Liver (tissue), 3 donors: ENCODE measurements around the gene STK32C.

Source experiments
- GABPA ChIP-seq, 2 donors: IDR thresholded peaks in 1 of 2; conservative IDR thresholded peaks in 1 of 2; 2 replicates each; pipeline ENCODE4 v1.6.1; 2016; ENCODE audit warnings: antibody characterized with exemption in 2 of 2, mild to moderate bottlenecking in 1 of 2, moderate library complexity in 1 of 2
- RAD21 ChIP-seq, 2 donors: IDR thresholded peaks; 2 replicates each; pipeline ENCODE4 v1.6.1; 2016; ENCODE audit warnings: antibody characterized with exemption in 2 of 2, mild to moderate bottlenecking in 2 of 2
- TAF1 ChIP-seq: conservative IDR thresholded peaks from 2 replicates; pipeline ENCODE4 v1.6.1; 2016; ENCODE audit warnings: antibody characterized with exemption, mild to moderate bottlenecking
- TF ChIP-seq, protein P1 (sequence below): fragments of 150-350 bp; IDR thresholded peaks from 2 replicates; pipeline ENCODE4 v1.5.1; 2017; ENCODE audit warnings: improper control_type of control experiment, low read depth, low read length; ENCODE audit not compliant: missing input control
- TF ChIP-seq, protein P2 (sequence below): IDR thresholded peaks from 2 replicates; pipeline ENCODE4 v1.6.1; 2016; ENCODE audit warnings: antibody characterized with exemption, mild to moderate bottlenecking
- TF ChIP-seq, protein P3 (sequence below): IDR thresholded peaks from 2 replicates; pipeline ENCODE4 v1.6.1; 2016; ENCODE audit warnings: antibody characterized with exemption
- donor health status: healthy.
- donor health status: healthy.

DNA sequence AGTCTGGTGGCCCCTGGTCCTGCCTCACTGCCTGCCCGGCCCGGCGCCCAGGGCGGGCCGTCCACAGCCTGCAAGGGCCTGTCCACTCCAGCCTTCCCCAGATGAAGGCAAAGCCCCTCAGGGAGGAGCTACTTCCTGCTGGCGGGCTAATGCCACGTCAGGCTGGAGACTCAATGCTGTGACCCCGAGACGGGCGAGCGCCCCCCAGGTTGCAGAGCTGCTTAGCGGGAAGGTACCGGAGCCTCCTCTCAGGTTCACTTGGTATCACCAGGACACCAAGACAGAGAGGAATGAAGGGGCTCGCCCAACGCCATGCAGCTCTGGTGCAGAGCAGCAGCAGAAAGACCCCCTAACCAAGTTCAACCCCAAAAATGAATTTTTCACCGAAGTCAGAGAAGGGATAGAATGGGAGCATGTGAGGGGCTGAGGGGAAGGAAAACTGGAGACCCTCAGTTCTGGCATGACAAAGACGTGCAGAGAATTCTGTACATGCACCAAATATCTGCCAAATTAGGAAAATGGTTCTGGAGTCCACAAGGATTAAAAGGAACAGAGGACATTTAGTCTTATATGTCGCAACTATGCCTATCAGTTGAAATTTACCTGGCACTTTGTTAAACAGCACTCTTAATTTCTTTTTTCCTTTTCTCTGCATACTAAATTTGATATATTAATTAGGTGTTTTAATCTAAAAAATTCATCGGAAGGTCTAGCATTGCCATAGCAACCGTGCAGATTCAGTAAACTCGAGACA lies 2.8 kb downstream of the STK32C start:
- TF ChIP-seq, protein P1, sequence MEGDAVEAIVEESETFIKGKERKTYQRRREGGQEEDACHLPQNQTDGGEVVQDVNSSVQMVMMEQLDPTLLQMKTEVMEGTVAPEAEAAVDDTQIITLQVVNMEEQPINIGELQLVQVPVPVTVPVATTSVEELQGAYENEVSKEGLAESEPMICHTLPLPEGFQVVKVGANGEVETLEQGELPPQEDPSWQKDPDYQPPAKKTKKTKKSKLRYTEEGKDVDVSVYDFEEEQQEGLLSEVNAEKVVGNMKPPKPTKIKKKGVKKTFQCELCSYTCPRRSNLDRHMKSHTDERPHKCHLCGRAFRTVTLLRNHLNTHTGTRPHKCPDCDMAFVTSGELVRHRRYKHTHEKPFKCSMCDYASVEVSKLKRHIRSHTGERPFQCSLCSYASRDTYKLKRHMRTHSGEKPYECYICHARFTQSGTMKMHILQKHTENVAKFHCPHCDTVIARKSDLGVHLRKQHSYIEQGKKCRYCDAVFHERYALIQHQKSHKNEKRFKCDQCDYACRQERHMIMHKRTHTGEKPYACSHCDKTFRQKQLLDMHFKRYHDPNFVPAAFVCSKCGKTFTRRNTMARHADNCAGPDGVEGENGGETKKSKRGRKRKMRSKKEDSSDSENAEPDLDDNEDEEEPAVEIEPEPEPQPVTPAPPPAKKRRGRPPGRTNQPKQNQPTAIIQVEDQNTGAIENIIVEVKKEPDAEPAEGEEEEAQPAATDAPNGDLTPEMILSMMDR = no peak
- no peak for TF ChIP-seq GABPA (IDR thresholded peaks at IDR 0.05 in 1 of 2, conservative IDR thresholded peaks at IDR 0.05 in 1 of 2)
- TF ChIP-seq, protein P2, sequence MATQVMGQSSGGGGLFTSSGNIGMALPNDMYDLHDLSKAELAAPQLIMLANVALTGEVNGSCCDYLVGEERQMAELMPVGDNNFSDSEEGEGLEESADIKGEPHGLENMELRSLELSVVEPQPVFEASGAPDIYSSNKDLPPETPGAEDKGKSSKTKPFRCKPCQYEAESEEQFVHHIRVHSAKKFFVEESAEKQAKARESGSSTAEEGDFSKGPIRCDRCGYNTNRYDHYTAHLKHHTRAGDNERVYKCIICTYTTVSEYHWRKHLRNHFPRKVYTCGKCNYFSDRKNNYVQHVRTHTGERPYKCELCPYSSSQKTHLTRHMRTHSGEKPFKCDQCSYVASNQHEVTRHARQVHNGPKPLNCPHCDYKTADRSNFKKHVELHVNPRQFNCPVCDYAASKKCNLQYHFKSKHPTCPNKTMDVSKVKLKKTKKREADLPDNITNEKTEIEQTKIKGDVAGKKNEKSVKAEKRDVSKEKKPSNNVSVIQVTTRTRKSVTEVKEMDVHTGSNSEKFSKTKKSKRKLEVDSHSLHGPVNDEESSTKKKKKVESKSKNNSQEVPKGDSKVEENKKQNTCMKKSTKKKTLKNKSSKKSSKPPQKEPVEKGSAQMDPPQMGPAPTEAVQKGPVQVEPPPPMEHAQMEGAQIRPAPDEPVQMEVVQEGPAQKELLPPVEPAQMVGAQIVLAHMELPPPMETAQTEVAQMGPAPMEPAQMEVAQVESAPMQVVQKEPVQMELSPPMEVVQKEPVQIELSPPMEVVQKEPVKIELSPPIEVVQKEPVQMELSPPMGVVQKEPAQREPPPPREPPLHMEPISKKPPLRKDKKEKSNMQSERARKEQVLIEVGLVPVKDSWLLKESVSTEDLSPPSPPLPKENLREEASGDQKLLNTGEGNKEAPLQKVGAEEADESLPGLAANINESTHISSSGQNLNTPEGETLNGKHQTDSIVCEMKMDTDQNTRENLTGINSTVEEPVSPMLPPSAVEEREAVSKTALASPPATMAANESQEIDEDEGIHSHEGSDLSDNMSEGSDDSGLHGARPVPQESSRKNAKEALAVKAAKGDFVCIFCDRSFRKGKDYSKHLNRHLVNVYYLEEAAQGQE = no peak
- no peak for TF ChIP-seq TAF1
- TF ChIP-seq, protein P3, sequence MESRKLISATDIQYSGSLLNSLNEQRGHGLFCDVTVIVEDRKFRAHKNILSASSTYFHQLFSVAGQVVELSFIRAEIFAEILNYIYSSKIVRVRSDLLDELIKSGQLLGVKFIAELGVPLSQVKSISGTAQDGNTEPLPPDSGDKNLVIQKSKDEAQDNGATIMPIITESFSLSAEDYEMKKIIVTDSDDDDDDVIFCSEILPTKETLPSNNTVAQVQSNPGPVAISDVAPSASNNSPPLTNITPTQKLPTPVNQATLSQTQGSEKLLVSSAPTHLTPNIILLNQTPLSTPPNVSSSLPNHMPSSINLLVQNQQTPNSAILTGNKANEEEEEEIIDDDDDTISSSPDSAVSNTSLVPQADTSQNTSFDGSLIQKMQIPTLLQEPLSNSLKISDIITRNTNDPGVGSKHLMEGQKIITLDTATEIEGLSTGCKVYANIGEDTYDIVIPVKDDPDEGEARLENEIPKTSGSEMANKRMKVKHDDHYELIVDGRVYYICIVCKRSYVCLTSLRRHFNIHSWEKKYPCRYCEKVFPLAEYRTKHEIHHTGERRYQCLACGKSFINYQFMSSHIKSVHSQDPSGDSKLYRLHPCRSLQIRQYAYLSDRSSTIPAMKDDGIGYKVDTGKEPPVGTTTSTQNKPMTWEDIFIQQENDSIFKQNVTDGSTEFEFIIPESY = no peak
- TF ChIP-seq RAD21 (IDR thresholded peaks at IDR 0.05) = no peak
